Subcutaneous adipose tissue (tissue), 4 donors: ENCODE measurements around the gene SH3TC1. TPM values are rescaled to one million over a fixed set of nuclear protein-coding genes. Genes with fewer than 3 reads are reported as not detected.

Experiments used
- CTCF ChIP-seq: fragments of 450-650 bp; IDR thresholded peaks from one replicate; pipeline ENCODE4 v1.5.1; 2016; ENCODE audit warnings: low read depth, mild to moderate bottlenecking, control low read depth, antibody characterized with exemption, moderate library complexity
- total RNA-seq, 4 donors: library from RNA; depleted of rRNA; stranded (reverse); fragments of >200 nt; gene quantifications; one replicate each; pipeline ENCODE4 v1.1.0, GENCODE V29; 2016

Gene SH3TC1
- total RNA-seq, 4 donors from 2014 or later = 15.3 to 43.3 (median 31.9) TPM

- TF ChIP-seq CTCF = no peak
These were observed 30.4 kb downstream of the SH3TC1 start for GRCh38 chr4:8229331-8229975.

GRCh38 chr4:8230033-8230432, 30.9 kb downstream of the SH3TC1 start:
- TF ChIP-seq CTCF = no peak

GRCh38 chr4:8230891-8231290, 31.8 kb downstream of the SH3TC1 start:
- no peak for TF ChIP-seq CTCF

GRCh38 chr4:8231551-8232049, 32.5 kb downstream of the SH3TC1 start:
- TF ChIP-seq CTCF = no peak

GRCh38 chr4:8232748-8233147, 33.7 kb downstream of the SH3TC1 start:
- TF ChIP-seq CTCF = no peak

GRCh38 chr4:8233672-8234484, 34.8 kb downstream of the SH3TC1 start:
- no peak for TF ChIP-seq CTCF

- no peak for TF ChIP-seq CTCF
These were observed 35.6 kb downstream of the SH3TC1 start for GRCh38 chr4:8234715-8235114.
